GM18909 (cell line): Measurements from ENCODE around the gene NT5E.

Experiments
- ATAC-seq: cut with Tn5 transposase; IDR thresholded peaks from one replicate; pipeline ENCODE4 v1.9.1; 2021; ENCODE audit warnings: mild to moderate bottlenecking; ENCODE audit not compliant: unreplicated experiment, poor library complexity

NT5E gene

DNA sequence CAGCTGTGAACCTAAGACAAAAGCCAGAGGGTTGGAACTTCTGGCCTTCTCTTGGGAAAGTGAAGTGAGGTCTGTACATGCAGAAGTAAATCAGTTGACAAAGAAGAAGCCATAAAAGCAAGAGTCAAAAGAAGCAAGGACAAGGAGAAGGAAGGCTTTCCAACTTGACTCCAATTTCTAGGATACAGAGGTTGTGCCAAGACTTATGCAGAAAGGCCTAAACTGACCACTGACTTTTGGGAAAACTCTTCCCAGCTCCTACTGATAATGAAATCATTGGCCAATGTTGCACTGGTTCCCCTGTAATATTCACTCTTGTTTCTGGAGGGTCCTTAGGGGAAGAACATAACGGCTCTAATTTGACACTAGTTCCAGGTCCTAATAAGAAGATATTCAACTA lies 29.3 kb upstream of the NT5E start:
- no peak for ATAC-seq

DNA sequence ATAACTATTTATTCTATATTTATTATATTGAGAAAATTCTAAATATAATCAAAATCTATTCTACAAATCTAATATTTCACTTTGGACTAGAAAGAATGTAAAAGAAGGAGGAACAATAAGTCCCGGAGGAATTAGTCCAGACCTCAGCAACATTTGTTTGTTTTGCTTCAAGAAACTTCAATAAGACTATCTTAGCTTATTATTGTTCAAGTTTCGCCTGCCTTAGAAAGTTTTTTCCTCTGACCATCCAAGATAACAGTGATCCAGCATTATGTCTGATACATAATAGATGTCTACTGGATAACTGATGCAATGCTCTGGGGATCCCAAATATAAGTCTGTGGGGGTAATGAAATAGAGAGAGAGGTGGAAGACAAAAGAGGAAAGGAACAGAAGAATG lies 28.7 kb upstream of the NT5E start:
- no peak for ATAC-seq

DNA sequence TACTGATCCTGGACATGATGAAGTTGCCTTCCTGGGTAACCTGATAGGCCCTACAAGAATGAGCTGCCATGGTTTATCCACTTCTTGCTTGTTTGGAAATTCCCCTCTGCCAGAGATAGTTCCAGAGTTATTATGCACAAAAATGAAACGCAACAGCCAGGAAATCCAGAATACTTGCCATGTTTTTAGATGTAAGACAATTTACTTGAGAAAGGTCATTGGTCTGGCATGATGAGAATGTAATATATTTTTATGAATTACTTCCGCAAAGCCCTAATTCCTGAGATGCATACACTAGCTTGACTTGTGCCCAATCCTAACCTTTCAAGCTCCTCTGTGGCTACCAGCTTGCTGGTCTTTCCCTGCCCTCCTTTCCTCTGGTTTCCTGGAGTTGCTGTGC lies 27.9 kb upstream of the NT5E start:
- ATAC-seq = no peak

DNA sequence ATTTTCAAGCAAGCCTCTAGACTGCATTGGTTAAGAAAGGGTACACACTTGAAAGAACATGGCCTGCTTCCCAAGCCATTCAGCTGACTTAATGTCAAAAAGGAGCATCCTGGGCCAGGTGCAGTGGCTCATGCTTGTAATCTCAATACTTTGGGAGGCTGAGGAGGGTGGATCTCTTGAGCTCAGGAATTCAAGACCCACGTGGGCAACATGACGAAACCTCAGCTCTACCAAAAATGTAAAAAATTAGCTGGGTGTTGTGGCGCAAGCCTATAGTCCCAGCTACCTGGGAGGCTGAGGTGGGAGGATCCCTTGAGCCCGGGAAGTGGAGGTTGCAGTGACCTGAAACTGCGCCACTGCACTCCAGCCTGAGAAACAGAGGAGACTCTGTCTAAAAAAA lies 26.9 kb upstream of the NT5E start:
- ATAC-seq = no peak

DNA sequence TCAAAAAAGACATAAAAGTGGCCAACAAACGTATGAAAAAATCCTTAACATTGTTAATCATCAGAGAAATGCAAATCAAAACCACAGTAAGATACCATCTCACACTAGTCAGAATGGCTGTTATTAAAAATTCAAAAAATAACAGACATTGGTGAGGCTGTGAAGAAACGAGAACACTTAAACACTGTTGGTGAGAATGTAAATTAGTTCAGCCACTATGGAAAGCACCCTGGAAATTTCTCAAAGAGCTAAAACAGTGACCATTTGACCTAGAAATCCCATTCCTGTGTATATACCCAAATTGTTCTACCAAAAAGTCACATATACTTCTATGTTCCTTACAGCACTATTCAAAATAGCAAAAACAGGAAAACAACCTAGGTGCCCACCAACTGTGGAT lies 24.9 kb upstream of the NT5E start:
- ATAC-seq = no peak

DNA sequence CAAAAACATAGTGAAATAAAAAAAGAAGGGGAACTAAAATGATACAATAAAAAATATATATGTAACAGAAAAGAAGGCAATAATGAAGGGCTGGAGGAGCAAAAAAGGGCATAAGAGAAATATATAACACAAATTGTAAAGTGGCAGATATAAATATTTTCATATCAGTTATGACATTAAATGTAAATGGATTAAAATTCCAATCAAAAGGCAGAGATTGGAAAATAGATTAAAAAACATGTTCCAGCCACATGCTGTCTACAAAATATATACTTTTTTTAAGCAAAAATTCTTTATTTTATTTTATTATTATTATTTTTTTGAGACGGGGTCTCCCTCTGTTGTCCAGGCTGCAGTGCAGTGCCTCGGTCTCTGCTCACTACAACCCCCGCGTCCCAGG lies 23.9 kb upstream of the NT5E start:
- ATAC-seq = no peak

DNA sequence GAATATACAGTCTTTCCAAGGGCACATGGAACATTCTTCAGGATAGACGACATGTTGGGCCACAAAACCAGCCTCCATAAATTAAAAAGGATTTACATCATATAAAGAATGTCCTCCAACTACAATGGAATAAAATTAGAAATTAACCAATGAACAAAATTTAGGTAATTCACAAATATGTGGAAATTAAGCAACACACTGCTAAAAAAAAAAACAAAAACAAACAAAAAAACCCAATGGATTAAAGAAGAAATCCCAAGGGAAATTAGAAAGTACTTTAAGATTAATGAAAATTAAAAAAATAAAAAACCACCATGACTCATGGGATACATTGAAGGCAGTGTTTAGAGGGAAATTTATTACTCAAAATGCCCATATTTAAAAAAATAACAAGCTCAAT lies 21.4 kb upstream of the NT5E start:
- no peak for ATAC-seq

DNA sequence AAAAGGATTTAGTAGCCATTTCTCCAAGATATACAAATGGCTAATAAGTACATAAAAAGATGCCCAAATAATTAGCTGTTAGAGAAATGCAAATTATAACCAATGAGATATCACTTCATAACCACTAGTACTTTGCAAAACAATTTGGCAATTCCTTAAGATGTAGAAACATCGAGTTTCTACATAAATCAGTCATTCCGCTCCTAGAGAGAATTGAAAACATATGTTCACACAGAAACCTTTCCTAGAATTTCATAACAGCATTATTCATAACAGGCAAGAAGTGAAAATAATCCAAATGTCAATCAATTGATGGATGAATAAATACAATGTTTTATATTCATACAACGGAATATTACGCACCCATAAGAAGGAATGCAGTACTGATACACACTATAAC lies 20.5 kb upstream of the NT5E start:
- no peak for ATAC-seq

DNA sequence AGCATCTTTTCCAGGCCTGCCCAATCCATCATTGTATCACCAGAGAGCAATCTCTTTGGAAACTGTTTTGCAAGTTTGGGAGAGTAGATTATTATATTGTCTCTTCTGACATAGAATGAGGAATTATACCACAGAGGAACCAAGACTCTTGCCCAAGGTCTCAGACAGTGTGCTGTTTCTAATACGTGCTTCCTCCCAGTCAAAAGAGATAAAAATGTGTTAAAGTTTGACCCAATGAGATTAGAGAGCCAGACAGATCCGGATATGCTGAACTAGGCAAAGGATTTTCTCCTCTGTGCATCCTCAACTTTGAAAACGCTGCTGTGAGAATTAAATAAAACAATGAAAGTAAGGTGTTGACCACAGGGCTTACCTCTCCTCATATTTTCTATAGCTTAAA lies 18.6 kb upstream of the NT5E start:
- ATAC-seq = no peak

DNA sequence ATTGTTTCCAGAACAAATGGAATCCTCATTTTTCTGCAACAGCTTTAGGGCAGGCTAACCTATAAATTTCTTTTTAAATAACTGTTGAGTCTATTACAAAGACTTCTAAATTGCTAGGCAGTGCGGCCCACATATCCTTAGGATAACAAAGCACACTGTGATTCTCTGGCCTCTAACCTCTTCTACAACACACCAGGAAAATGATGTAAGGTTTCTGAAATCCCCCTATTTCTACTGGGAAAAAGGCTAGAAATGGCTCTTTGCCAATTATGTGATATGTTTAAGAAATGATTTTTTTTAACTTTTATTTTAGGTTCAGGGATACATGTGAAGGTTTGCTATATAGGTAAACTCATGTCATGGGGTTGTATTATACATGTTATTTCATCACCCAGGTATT lies 17.3 kb upstream of the NT5E start:
- ATAC-seq = no peak

DNA sequence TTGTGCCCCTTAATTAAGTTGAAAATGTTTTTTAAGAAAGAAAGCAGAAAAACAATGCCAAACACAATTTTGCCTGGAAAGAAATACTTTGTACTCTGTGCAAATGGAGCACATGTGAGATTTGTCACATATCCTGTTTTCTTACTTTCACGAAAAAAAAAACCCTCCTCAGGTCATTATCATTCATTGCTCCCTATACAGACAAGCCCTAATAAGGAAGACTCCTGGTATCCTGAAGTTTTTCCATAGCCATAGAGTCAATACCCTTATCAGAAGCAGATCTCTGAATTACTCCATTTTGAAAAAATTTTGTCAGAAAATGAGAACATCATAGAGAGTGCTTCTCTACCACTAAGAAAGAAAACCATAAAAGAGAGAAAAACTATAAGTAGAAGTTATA lies 14.0 kb upstream of the NT5E start:
- ATAC-seq = no peak

DNA sequence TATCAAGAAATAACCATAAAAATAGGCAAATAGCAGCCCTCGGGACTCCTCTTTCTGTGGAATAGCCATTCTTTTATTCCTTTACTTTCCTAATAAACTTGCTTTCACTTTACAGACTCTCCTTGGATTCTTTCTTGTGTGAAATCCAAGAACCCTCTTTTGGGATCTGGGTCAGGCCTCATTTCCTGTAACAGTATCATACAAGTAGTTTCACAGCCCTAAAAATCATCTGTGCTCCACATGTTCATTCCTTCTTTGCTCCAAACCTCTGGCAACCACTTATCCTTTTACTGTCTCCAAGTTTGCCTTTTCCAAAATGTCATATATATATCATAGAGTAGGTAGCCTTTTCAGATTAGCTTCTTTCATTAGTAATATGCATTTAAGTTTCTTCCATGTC lies 13.5 kb upstream of the NT5E start:
- no peak for ATAC-seq

DNA sequence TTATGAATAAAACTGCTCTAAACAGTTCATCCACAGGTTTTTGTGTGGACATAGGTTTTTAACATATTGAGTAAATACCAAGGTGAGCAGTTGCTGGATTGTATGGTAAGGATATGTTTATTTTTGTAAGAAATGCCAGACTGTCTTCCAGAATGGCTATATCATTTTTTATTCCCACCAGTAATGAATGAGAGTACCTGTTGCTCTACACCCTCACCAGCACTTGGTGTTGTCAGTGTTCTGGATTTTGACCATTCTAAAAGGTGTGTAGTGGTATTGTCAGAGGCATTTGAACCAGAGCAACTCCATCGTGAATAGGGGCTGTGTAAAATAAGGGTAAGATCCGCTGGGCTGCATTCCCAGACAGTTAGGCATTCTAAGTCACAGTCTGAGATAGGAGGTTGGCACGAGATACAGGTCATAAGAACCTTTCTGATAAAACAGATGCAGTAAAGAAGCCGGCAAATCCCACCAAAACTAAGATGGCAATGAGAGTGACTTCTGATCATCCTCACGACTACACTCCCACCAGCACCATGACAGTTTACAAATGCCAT lies 12.9 kb upstream of the NT5E start:
- ATAC-seq = no peak

DNA sequence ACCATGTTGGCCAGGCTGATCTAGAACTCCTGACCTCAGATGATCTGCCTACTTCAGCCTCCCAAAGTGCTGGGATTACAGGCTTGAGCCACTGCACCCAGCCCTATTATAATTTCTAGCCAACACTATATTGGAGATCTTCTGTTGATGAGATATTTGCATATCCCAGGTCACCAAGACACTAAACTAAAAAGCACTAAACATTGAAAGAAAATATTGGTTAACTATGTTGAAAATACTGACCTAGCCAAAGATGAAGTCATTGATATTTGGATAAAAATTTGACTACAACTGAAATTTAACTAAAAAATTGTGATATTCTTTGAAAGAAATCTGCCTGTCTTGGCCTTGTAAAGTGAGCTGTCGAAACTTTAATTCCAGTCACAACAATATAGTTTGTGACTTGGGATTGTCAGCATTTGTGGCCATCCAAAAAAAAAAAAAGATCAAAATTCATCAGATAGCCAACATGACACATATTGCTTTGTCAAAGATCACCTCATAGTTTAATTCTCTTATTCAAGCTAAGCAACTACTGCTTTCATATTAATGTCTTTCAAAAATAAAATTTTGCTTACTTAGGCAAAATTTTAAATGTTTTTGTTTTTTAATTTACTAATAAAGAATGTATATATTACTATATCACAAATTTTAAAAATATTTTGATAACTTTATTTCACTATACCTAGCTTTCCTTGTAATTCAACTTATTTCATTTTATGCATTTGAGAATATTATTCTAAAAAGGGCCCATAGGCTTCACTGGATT lies 6.3 kb upstream of the NT5E start:
- no peak for ATAC-seq

DNA sequence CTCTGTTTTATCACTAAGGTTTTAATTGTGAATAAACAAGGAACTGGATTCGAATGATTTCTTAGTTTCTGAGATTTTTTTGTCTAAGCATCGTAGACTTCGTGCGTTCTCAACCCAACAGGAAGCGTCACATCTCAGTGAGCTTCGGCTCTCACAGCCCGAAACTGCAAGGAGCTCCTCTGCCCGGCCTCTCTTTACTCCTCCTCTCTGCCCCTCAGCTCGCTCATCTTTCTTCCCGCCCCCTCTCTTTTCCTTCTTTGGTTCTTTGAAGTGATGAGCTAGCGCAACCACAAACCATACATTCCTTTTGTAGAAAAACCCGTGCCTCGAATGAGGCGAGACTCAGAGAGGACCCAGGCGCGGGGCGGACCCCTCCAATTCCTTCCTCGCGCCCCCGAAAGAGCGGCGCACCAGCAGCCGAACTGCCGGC lies 480 bp upstream of the NT5E start:
- peak; percentile 76 for ATAC-seq

DNA sequence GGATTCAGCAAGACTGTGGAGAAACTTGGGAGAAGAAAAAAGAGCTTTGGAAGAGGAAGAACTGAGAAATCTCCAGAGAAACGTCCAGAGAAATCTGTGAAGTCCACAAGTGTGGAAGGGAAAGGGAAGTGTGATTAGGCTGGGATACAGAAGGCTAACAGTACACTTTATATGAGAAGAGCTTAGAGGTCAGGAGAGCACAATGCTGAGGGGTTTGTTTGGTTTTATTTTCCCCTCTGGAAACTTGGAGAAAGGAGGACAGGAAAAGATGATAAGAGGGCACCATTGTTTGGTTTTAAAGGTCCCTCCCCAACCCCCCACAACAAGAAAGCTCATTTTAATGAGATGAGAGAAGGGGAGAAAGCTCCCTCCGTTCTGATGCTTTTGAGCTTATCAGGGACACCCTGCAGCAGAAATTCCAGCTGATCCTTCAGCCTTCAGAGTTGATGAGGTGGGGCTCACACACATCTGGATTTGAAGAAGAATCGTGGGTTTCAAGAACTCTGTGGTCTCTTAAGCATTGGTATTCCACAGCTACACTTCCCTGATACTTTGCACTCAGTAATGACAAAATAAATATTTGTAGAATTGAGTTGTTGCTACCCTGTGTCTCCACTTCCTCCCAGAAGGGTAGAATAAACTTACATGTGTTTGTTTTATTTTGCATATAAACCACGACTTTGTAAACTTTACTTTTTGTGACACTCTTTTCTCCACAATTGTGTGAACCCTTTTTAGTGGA lies 1.9 kb downstream of the NT5E start:
- no peak for ATAC-seq

DNA sequence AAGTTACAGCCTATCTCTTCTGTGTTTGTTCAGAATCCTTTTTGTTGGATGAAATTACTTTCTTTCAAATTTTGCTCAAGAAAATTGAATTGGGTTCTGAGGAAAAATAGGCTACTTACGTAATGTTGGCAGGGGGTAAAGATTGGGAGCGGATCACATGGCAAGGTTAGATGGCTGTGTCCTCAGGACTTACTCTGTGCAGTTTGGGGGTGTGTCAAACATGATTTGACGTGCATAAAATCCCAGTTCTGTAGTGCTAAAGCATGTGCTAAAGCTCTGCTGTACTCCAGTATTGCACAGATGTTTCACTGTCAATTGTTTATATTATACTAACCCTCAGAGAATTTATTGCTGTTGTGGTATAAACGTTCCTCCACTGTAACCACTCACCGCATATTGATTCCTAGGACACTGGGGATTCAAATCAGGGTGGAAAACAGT lies 2.6 kb downstream of the NT5E start:
- no peak for ATAC-seq

DNA sequence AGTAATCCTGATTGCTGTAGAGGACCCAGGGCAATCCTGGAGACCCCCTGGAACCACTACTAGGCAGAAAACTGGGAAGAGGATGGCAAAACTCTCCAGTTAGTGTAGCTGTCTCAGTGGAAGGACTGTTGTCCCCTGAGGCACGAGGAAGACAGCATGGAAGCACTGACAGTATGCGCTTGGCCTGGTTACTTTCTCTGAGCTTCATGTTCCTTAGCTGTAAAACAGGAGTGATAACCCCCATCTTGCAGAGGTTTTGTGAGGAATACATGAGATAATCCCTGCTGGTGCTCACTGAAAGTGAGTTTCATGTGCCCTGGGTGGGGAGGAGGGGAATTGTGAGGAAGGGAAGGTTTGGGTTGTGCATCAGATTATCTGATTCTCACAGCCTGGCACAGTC lies 3.2 kb downstream of the NT5E start:
- ATAC-seq = no peak

DNA sequence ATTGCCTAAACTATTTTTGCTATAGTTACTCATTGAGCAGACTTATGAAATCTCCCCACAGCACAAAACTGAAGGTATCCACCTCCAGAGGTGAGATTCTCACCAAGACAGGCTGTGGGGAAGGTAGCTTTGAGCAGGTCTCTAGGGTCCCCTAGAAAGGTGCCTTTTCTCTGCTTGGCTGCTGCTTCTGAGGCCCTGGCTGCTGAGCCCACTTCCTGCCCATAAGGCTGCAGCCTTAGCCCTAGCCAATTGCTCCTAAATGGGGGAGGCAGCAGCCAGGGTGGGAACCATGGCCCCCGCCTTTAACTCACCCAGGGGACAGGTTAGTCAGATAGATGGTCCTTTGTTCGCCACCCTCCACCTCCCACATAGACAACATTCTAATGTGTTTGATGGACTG lies 3.6 kb downstream of the NT5E start:
- peak; percentile 18 for ATAC-seq

DNA sequence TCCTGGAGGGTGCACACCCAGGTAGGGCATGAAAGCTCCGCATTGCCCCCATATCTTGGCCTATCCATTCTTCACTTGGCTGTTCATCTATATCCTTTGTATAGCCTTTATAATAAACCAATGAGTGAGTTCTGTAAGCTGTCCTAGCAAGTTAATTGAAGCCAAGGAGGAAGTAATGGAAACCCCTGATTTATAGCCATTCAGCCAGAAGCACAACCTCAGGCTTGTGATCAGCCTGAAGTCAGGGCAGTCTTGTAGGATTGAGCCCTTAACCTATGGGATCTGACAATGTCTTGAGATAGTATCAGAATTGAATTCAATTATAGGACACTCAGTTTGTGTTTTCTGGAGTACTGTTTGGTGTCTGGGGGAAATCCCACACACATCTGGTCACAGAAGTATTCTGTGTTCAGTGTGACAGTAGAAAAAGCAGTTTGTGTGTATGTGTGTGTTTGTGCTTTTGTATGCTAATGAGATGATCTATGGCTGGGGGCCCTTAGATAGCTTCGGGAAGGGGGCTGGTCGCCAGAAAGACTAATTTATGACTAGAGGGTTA lies 5.7 kb downstream of the NT5E start:
- ATAC-seq = no peak

DNA sequence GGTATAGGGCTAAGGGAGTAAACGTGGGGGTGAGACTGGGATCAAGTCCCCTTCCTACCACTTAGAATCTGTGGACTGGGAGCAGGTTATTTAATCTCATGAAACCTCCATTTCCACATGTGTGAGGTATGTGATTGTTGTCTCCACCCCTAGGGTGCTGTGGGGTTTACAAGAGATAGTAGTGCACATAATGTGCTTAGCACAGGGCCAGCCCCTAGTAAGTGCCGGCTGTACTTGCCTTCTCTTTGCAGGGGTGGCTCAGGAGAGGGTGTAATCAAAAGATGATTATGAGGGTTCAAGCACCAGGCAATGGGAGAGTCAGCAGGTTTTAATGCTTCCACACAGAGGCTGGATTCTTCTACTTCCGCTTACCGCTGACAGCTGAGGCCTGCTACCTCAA lies 6.9 kb downstream of the NT5E start:
- ATAC-seq = no peak
